Esophagus muscularis mucosa (tissue), 4 donors: Measurements from ENCODE around the gene NAA25.

Experiments
- CTCF ChIP-seq, 3 experiments: fragments of 200-600 bp in 2 of 3; fragments of 450-650 bp in 1 of 3; sonication (generic) in 2 of 3; IDR thresholded peaks; one replicate each; pipeline ENCODE4 v1.5.1; 2017 to 2019; ENCODE audit warnings: antibody characterized with exemption in 3 of 3, mild to moderate bottlenecking in 2 of 3, moderate library complexity in 1 of 3
- EP300 ChIP-seq: sonication (generic); formaldehyde crosslinking; IDR thresholded peaks from one replicate; pipeline ENCODE4 v1.6.1; 2017; ENCODE audit warnings: antibody characterized with exemption
- POLR2A ChIP-seq: fragments of 450-650 bp; IDR thresholded peaks from one replicate; pipeline ENCODE4 v1.6.1; 2017; ENCODE audit warnings: antibody characterized with exemption, moderate library complexity, mild to moderate bottlenecking, low read depth
- POLR2AphosphoS5 ChIP-seq, 2 donors: sonication (generic); formaldehyde crosslinking; IDR thresholded peaks; one replicate each; pipeline ENCODE4 v1.6.1; 2017; ENCODE audit warnings: antibody characterized with exemption in 2 of 2

GRCh38 chr12:112096667-112097066, 11.9 kb downstream of the NAA25 start:
- TF ChIP-seq CTCF (IDR thresholded peaks at IDR 0.05) (no peak), POLR2A (no peak), EP300 (no peak), POLR2AphosphoS5 (IDR thresholded peaks at IDR 0.05) (no peak)
